Fibroblast of mammary gland (primary cell): ENCODE measurements around the gene GABRB3.

Experiments
- DNase-seq: peaks from one replicate; pipeline ENCODE4 v3.0.0-alpha.2; 2010; ENCODE audit warnings: low read depth
- H3K4me3 ChIP-seq: 2 replicates; pipeline ENCODE4 v1.5.1; 2011; ENCODE audit warnings: low read depth, mild to moderate bottlenecking, low read length, moderate library complexity; ENCODE audit not compliant: control insufficient read depth
- TF ChIP-seq, protein P1 (sequence below): conservative IDR thresholded peaks from 2 replicates; pipeline ENCODE4 v1.5.1; 2011; ENCODE audit warnings: low read depth, low read length, inconsistent platforms; ENCODE audit not compliant: control insufficient read depth, insufficient read depth

The GABRB3 gene

DNA sequence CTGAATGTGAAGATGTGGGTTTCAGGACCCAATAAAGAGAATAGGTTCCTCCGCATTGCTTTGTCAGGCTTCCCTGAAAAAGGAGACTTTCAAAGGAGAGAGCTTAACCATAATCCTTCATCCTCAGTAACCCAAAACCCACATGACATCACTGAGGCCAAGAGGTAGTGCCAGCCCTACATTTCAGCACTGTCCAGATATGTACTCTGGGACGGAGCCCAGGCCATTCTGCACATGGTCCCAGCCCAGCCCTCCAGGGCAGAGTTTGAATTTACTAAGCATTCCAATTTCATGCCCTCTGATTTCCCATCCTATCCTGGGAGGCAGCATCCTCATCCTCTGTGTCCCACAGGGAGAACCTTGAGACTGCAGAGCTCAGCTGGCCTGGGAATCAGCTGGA lies 210.5 kb downstream of the GABRB3 start:
- TF ChIP-seq, protein P1, sequence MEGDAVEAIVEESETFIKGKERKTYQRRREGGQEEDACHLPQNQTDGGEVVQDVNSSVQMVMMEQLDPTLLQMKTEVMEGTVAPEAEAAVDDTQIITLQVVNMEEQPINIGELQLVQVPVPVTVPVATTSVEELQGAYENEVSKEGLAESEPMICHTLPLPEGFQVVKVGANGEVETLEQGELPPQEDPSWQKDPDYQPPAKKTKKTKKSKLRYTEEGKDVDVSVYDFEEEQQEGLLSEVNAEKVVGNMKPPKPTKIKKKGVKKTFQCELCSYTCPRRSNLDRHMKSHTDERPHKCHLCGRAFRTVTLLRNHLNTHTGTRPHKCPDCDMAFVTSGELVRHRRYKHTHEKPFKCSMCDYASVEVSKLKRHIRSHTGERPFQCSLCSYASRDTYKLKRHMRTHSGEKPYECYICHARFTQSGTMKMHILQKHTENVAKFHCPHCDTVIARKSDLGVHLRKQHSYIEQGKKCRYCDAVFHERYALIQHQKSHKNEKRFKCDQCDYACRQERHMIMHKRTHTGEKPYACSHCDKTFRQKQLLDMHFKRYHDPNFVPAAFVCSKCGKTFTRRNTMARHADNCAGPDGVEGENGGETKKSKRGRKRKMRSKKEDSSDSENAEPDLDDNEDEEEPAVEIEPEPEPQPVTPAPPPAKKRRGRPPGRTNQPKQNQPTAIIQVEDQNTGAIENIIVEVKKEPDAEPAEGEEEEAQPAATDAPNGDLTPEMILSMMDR, result no peak
- no peak for DNase-seq
- H3K4me3 ChIP-seq, result no peak overlapping the region

DNA sequence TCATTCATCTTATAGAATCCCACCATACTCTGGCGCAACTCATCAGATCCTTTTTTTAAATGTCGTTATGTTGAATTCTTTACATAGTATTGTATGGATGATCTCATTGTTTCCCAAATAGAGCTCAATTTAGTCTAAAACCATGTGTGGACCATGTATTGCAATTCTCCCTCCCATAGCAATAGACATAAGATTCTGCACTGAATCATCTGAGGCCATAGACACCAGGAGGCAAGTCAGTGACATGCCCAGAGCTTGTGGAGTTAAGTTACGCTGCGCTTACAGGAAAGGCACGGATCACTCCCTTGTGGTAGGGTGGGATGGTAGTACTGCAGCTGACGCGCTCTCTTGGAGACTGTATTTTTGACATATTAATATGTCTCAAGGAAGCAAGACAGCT lies 211.0 kb downstream of the GABRB3 start:
- TF ChIP-seq, protein P1, result no peak
- no peak for DNase-seq
- no peak overlapping the region for H3K4me3 ChIP-seq

DNA sequence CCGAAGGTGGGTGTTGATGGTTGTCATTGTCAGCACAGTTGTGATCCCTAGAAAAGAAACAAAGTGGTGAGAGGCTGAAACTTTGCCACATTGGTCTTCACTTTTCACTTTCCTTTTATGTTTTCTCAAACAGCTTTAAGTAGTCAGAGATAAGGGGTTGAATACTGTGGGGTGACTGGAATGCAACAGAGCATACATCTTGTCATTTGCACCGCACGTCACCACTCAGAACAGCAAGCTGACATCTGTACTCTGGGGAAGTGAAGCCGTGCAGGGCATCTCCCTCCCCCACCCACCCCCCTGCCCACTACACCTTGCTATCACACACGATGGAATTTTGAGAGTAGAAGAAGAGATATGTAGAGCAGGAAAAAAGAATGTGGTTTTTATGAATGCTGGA lies 211.7 kb downstream of the GABRB3 start:
- no peak for DNase-seq
- TF ChIP-seq, protein P1, result no peak
- no peak overlapping the region for H3K4me3 ChIP-seq

DNA sequence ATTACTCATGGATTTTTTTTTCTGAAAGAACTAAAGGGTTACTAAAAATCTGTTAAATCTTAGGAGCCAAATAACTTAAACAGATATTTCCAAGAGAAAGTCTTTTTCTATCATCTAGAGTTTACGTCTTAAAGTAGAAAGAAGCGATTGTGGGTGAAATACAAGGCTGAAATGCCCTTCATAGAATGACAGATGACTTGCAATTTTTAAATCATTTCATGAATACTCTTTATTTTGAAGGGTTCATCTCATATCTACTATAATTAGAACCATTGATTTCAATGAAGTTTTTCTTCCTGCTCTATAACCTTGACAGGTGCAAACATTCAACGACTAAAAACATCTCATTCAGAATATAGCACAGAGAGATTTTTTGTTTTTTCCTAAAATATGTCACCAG lies 217.0 kb downstream of the GABRB3 start:
- no peak for DNase-seq
- TF ChIP-seq, protein P1, result no peak
- no peak overlapping the region for H3K4me3 ChIP-seq

DNA sequence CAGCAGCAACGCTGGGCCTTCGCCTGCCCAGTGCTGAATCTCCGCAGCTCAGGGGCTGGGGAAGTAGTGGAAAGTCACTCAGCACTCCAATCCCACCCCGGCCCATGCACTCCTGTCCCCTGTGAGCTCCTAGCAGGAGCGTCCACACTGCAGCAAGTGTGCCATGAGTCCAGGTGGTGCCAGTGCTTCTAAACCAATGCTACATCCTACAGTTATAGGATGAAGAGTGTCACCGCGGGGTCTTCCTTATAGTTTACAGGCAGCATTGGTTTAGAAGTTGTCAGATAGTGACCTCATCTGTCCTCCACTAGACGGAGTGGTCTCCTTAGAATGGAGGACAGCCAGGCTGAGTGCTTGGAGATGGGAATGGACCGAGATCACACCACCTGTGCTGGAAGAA lies 221.4 kb downstream of the GABRB3 start:
- no peak overlapping the region for H3K4me3 ChIP-seq
- TF ChIP-seq, protein P1, result no peak
- no peak for DNase-seq

DNA sequence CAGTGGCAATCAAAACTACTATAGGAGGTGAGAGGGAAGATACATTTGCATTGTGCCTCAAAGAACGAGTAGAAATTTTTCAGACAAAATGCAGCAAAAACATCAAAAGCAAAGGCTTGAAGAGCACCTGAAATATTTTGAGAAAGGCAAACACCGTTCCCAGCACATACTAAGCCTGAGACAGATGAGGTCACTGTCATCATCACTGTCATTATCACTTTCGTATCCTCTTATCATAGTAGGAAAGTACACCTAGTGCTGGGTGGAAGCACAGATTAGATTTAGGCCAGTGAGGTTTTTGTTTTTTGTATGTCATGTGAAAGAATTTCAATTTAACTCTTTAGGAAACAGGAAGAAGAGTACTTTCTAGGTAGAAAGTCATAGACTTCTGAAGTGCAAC lies 222.0 kb downstream of the GABRB3 start:
- H3K4me3 ChIP-seq, result no peak overlapping the region
- no peak for DNase-seq
- TF ChIP-seq, protein P1, result no peak

DNA sequence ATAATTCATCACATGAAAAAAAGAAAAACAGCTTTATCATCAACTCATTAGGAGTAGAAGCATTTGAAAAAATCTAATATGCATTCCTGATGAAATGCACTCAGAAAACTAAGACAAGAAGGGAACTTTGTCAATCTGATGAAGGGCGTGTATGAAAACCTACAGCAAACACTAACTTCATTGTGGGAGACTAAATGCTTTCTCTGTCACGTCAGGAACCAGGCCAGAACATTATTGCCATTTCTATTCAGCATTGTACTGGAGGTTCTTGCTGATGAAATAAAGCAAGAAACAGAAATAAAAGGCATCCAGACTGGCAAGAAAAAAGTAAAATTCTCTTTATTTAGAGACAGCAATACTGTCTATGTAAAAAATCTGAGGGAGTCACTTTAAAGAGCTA lies 235.2 kb downstream of the GABRB3 start:
- TF ChIP-seq, protein P1, result no peak
- no peak overlapping the region for H3K4me3 ChIP-seq
- DNase-seq, result no peak
